ENCODE data around the gene IFI44. TPM values are rescaled to one million over a fixed set of nuclear protein-coding genes. Genes with fewer than 3 reads are reported as not detected.

IFI44 gene
- polyA plus RNA-seq, 1 donor (not counting 4 experiments of a cell fraction or from before 2014, with no cell fraction given), result 97.0 TPM

GRCh38 chr1:78682496-78682895 lies 32.9 kb downstream of the IFI44 start:
- TF ChIP-seq CTCF (optimal IDR thresholded peaks at IDR 0.05 in 1 of 3, IDR thresholded peaks at IDR 0.05 in 1 of 3, conservative IDR thresholded peaks at IDR 0.05 in 1 of 3; ENCODE audit: extremely low read depth in 1 of 3, insufficient read depth in 2 of 3, low read length in 3 of 3) (no peak), EZH2 (IDR thresholded peaks at IDR 0.05; ENCODE audit: low read length) (no peak)
- Histone ChIP-seq H3K9me1 (ENCODE audit: control insufficient read depth, extremely low read depth, insufficient read depth, low read length) (no peaks in the 10 kb centered on the region), H3K9me3 (ENCODE audit: control insufficient read depth, low read depth, low read length) (no peaks in the 10 kb centered on the region), H4K20me1 (ENCODE audit: control insufficient read depth, extremely low read depth, insufficient read depth, low read length) (no peaks in the 10 kb centered on the region), H3K9ac (ENCODE audit: control insufficient read depth, extremely low read depth, insufficient read depth, low read length) (no peak overlapping the region), H3K4me1 (ENCODE audit: control insufficient read depth, extremely low read depth, insufficient read depth, low read length) (no peaks in the 10 kb centered on the region), H3K36me3 (ENCODE audit: control insufficient read depth in 2 of 2, extremely low read depth in 1 of 2, insufficient read depth in 2 of 2, low read length in 2 of 2) (no peaks in the 10 kb centered on the region), H3K4me2 (ENCODE audit: control insufficient read depth, extremely low read depth, insufficient read depth, low read depth, low read length) (no peak overlapping the region), H3K79me2 (ENCODE audit: control insufficient read depth, insufficient read depth, low read length) (no peaks in the 10 kb centered on the region), H2AFZ (ENCODE audit: control insufficient read depth, low read length) (peak overlapping the region; percentile 12), H3K27ac (ENCODE audit: control insufficient read depth, insufficient read depth, low read length) (no peak overlapping the region), H3K4me3 (ENCODE audit: control insufficient read depth in 2 of 3, extremely low read depth in 1 of 3, insufficient read depth in 2 of 3, low read depth in 1 of 3, low read length in 3 of 3) (no peak overlapping the region), H3K27me3 (ENCODE audit: control insufficient read depth, extremely low read depth, insufficient read depth, low read length) (no peaks in the 10 kb centered on the region)
- dilution Hi-C loops (cut with MboI; ENCODE audit: extremely low pct_ligation_motif_present, low sequenced_read_pairs), result no loop called here
- FAIRE-seq (no peak), DNase-seq (ENCODE audit: low read depth, low spot score) (no peak)

- Histone ChIP-seq H3K9me1 (ENCODE audit: control insufficient read depth, extremely low read depth, insufficient read depth, low read length) (no peaks in the 10 kb centered on the region), H3K9me3 (ENCODE audit: control insufficient read depth, low read depth, low read length) (no peaks in the 10 kb centered on the region), H3K4me2 (ENCODE audit: control insufficient read depth, extremely low read depth, insufficient read depth, low read depth, low read length) (no peak overlapping the region), H4K20me1 (ENCODE audit: control insufficient read depth, extremely low read depth, insufficient read depth, low read length) (no peaks in the 10 kb centered on the region), H2AFZ (ENCODE audit: control insufficient read depth, low read length) (no peak overlapping the region), H3K9ac (ENCODE audit: control insufficient read depth, extremely low read depth, insufficient read depth, low read length) (no peak overlapping the region), H3K79me2 (ENCODE audit: control insufficient read depth, insufficient read depth, low read length) (no peaks in the 10 kb centered on the region), H3K36me3 (ENCODE audit: control insufficient read depth in 2 of 2, extremely low read depth in 1 of 2, insufficient read depth in 2 of 2, low read length in 2 of 2) (no peaks in the 10 kb centered on the region), H3K27ac (ENCODE audit: control insufficient read depth, insufficient read depth, low read length) (no peak overlapping the region), H3K27me3 (ENCODE audit: control insufficient read depth, extremely low read depth, insufficient read depth, low read length) (no peaks in the 10 kb centered on the region), H3K4me3 (ENCODE audit: control insufficient read depth in 2 of 3, extremely low read depth in 1 of 3, insufficient read depth in 2 of 3, low read depth in 1 of 3, low read length in 3 of 3) (no peak overlapping the region), H3K4me1 (ENCODE audit: control insufficient read depth, extremely low read depth, insufficient read depth, low read length) (peaks cover 4% of the 10 kb centered on the region)
- no peak for TF ChIP-seq CTCF (optimal IDR thresholded peaks at IDR 0.05 in 1 of 3, IDR thresholded peaks at IDR 0.05 in 1 of 3, conservative IDR thresholded peaks at IDR 0.05 in 1 of 3; ENCODE audit: extremely low read depth in 1 of 3, insufficient read depth in 2 of 3, low read length in 3 of 3)
- DNase-seq (ENCODE audit: low read depth, low spot score), result no peak
- dilution Hi-C loops (cut with MboI; ENCODE audit: extremely low pct_ligation_motif_present, low sequenced_read_pairs), result no loop called here
- no peak for FAIRE-seq
Measured at GRCh38 chr1:78683079-78683478, 33.4 kb downstream of the IFI44 start.

Data from keratinocyte (primary cell).